Right renal pelvis (tissue), 4 donors: Measurements from ENCODE around the gene LGALS1. TPM values are rescaled to one million over a fixed set of nuclear protein-coding genes. Genes with fewer than 3 reads are reported as not detected.
A peak's percentile ranks its signal among the peaks of the same experiment; 100 is the strongest.

ENCODE experiments used
- DNase-seq, 4 donors: peaks; one replicate each; pipeline ENCODE4 v3.0.0-alpha.2; 2013; ENCODE audit warnings: low read depth in 4 of 4, low spot score in 3 of 4, missing footprints in 1 of 4
- polyA plus RNA-seq, 4 donors: library from polyadenylated mRNA; unstranded; fragments of 120-200 nt; gene quantifications; one replicate each; pipeline ENCODE4 v1.2.1, GENCODE V29; 2013; ENCODE audit not compliant: insufficient read length in 4 of 4

The LGALS1 gene
- 100 to 1,000 TPM; 322 to 518 (median 359) TPM for polyA plus RNA-seq

DNA sequence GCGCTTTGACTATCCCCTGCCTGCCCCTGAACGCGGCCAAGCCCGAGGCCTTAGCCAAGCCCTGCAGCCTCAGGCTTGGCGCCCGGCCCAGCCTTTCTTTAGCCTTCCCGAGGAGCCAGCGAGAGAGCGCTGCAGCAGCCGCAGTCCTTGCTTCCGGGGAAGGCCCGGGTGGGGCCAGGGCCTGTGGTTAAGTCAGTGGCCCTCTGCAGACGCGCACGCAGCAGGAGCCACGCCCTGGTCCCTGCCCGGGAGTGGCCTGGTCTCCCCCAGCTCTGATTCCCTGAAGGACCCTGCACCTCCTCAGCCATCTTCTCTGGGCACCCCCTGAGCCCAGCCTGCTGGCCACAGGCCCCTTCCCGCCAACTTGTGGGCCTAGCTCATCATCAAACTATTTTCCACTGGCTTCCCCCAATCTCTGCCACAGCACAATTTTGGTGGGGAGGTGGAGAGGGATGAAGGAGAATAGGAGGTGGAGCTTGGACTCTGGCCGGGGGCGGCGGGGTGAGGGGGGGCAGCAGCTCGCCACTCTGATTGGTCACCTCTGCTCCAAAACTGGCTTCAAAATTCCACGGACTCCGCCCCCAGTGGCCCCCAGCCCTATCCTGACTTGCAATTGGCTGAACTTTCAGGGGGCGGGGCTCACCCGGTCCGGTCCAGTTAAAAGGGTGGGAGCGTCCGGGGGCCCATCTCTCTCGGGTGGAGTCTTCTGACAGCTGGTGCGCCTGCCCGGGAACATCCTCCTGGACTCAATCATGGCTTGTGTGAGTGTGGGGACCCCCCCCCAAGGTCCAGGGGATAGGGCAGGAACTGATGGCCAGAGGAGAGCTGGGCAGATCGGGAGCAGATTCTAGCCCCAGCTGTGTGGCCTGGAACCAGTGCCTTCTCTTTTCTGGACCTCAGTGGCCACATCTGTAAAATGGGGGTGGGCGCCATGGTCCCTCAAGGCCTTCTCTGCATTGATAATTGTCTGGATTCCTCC is at the start of gene LGALS1:
Gene LGALS1, plus strand, starts transcription at position 686 of the 979 bp plus-strand sequence. Its CDS starts 67 bp downstream, at position 753.
- peak in 2 of 4 donors; percentile 77 to 79 for DNase-seq

DNA sequence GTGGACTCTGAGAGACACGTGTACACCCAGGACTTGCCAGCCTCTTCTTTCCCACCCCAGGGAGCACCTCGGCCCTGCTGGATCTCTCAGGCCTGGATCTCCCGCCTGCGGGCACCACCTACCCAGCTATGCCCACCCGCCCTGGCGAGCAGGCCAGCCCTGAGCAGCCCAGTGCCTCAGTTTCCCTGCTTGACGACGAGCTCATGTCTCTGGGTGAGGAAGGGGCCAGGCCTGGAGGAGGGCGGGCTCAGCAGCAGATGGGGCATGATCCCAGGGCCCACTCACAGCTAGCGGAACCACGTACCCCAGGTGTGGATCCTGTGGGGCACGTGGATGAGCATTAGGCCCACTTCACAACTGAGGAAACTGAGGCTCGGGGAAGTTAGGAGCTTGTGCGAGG is 49.7 kb upstream of the LGALS1 start:
- no peak for DNase-seq

DNA sequence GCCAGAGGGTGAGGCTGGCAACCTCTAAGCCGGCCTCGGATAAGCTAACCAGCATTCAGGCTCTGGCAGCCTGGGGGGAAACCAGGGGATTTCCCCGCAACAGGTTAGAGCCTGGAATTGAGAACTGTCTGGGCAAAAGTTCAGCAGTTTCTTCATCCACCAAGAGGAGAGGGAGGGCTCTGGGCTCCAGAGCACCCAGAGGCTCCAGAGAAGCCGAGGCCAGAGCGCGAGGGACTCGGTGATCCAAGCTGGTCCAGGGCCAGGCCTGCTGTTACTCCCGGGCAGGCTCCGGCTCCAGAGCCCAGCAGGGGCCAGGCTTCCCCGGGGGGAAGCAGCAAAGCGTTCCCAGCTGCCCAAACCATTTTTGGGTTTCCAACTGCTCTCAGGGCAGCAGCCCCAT is 49.3 kb upstream of the LGALS1 start:
- no peak for DNase-seq

DNA sequence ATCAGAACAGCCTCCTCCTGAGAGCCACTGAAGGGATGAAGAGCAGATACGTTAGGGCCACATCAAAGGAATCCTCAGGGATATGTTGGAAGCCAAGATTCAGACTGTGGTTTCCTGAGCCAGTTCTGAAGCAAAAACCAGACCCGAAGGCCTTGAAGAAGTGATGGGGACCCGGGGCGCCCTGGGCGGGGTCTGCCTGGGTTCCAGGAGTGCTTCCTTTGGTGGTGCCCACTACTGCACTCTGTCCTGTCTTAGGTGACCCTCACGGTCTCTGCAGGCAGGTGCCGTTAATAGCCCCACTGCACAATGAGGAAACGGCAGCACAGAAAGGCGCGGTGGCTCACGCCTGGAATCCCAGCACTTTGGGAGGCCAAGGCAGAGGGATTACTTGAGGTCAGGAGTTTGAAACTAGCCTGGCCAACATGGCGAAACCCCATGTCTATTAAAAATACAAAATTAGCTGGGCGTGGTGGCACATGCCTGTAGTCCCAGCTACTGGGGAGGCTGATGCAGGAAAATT is 48.8 kb upstream of the LGALS1 start:
- DNase-seq, result no peak

DNA sequence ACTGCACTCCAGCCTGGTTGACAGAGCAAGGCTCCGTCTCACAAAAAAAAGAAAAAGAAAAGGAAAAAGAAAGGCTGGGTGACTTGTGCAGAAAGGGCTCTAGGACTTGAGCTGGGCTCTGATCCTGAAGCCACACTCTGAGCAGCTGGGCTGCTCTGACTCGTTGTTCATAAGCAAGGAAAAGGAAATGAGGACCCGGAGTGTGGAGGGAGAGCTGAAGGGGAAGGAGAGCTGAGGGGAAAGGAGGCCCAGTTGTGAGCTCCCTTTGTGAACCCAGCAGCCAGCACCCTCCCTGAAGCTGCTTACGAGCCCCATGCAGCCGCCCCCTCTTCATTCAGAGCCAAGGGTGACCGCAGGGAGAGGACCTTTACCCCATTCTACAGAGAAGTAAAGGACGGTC is 48.3 kb upstream of the LGALS1 start:
- DNase-seq, result no peak

DNA sequence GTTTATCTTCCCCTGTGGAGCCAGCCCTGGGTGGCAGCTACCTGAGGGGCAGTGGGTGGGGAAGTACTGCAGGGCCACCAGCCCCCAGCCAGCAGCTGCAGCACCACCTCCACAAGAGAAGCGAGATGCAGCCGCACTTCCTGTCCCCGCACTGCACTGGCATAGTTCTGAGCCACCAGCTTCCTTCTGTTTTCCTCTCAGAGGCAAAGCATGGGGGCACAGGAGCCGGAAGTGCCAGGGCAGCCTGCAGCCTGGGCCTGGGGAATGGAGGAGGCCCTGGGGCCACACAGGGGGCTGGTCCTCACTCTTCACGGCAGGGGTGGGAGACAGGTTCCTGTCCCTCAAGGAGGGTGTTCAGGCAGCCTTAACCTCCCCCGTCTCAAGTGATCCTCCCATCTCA is 47.9 kb upstream of the LGALS1 start:
- DNase-seq, result no peak

DNA sequence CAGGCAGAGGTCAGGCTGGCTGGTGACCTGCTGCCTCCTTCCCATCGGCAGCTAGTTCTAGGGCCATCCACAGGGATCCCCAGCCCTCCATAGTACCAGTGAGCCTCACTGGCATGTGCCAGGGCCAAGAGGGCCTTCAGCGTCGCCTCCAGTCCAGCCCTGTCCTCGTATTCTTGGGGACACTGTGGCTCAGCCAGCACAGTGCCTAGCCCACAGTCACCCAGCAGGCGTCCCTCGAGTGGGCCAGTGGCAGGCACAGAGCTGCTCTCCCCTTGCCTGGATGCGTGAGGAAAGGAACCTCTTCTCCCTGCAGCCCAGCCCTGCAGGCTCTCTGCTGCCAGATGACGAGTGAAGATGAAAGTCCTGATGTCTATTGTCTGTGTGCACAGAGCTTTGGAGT is 46.6 kb upstream of the LGALS1 start:
- no peak for DNase-seq

DNA sequence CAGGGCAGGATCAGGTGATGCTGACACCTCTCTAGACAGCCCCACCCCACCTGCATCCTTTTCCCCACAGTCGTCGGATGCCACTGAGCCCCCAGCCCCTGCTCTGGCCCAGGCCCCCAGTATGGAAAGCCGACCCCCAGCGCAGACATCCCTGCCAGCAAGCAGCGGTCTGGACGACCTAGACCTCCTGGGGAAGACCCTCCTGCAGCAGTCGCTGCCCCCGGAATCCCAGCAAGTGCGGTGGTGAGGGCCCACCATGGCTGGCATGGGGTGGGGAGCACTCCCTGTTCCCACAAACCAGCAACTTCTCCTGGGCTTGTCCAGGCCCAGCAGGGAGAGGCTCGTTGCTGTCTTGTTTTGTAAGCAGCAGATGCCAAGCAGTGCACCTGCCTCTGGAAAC is 45.5 kb upstream of the LGALS1 start:
- DNase-seq, result no peak

DNA sequence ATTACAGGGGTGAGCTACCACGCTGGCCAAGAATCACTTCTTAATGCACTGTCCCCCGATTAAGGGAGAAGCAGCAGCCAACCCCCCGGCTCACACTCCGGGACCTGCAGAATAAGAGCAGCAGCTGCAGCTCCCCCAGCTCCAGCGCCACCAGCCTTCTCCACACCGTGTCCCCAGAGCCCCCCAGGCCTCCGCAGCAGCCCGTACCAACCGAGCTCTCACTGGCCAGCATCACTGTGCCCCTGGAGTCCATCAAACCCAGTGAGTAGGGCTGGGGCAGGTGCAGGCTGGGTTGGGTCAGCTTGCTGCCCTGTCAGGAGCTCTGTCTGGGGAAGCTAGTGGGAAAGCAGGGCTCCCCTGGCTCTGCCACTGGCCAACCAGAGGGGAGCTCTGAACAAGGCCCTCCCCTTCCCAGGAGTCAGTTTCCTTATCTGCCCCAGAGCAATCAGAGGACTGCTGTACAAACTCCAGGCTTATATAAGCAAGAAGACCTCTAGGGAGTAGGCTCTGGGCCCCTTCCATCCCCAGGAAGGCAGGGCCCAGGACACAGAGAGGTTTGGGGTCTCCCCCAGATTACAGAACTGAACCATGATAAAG is 44.5 kb upstream of the LGALS1 start:
- DNase-seq, result no peak

DNA sequence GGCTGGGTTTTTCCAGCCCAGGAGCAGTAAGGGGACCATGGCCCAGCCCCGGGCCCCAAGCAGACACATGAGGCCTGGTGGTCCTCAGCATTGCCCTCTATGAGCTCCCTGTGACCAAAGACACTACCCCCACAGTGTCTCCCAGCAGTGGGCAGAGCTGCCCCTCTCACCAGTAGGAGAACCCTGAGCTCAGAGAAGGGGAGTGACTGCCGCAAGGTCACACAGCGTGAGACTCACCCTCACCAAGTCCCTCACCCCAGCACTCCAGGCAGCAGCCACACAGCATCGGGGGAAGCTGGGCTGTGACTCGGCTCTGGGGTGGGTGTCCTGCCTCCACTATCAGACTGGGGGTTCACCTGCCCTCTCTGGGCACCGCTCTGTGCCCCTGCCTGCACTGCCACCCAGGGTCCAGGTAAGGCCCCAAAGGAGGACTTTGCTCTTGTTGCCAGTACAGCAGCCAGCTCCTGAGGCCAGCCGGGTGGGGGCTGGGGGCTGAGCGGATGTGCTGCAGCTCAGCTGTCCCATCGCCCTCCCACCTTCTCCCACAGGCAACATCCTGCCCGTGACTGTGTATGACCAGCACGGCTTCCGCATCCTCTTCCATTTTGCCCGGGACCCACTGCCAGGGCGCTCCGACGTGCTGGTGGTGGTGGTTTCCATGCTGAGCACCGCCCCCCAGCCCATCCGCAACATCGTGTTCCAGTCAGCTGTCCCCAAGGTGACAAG is 43.8 kb upstream of the LGALS1 start:
- no peak for DNase-seq

DNA sequence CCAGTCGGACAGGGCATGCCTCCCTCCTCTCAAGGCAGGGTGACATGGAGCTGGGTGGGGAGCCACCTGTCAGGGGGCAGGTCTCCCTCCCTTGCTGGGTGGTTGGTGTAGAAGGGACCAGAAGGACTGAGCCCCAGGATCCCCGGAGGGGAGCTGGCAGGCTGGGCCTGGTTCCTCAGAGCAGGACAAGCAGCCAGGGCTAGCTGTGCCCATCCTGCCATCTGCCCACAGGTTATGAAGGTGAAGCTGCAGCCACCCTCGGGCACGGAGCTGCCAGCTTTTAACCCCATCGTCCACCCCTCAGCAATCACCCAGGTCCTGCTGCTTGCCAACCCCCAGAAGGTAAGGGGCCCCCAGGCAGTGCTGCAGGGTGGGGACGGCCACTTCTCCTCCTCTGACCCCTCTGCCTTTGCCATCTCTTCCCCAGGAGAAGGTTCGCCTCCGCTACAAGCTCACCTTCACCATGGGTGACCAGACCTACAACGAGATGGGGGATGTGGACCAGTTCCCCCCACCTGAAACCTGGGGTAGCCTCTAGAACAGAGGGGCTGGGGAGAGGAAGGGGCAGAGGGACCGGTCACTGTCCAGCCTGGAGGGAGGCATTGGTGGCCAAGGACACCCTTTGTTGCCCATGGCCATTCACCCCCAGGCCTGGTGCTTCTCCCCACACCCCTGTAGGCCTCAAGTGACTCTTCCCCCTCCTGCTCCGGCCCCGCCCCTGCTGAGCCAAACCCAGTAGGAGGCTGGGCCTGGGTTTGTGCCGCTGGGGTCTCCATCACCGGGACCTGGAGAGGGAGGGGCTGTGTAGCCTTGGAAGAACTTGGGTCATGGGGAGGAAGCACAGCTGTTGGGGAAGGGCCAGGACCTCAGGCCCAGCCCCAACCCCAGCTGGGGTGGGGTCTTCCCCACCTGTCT is 43.0 kb upstream of the LGALS1 start:
- DNase-seq, result no peak

DNA sequence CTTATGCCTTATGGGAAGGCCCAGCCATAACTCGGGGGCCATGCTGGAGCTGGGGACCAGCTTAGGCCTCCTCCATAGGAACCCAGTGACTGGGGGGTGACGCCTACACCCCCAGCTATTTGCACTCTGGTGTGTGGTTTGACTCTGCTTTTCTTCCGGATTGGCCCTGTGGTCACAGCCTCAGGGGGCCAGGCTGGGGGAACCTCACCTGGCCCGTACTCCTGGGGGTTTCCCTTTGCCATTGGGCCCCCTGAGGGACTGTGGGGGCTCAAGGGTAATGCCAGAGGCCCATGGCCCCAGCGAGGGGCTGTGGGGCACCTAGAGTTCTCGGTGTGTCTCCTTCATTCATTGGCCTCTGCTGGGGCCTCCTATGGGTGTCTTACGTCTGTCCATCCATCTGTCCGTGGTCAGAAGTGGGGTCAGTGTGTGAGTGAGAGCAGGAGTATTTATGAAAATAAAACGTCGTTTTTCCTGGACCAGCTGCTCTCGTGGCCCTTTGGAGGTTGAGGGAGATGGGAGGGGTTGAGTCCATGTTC is 42.3 kb upstream of the LGALS1 start:
- DNase-seq, result no peak

DNA sequence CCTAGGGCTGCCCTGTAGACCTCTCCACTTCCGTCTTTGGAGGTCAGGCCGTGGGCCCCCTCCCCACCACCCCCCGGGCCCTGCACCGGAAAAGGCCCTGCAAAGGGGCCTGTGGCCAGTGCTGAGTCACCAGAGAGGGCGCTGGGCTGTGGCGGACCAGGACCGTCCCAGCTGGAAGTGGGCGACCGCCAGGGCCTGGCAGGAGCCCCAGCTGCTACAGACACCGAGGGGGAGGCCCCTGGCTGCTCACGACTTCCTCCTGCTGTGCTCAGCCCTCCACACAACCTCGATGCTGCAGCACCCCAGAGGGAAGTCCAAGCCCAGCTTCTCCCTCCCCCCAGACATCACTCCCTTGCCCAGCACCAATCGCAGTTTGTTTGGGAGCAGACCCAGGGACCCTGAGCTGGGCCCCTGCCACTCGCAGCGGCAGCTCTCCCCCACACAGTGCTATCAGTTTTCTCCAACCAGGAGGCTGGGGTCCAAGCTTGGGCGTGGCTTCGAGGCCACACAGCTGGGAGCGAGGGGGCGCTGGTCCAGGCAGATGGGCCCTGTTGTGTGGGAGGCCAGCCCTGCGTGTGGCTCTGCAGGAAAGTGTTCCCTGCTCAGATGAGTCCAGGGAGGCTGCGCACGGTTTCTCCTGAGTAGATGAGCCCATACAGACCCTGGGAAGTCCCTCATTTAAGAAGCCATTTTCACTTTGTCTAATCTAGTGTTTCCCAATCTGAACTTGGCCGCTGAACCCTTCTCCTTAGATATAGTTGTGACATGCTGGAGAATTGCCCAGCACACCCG is 41.6 kb upstream of the LGALS1 start:
- DNase-seq, result peak; percentile 83 to 89 (median 86)

DNA sequence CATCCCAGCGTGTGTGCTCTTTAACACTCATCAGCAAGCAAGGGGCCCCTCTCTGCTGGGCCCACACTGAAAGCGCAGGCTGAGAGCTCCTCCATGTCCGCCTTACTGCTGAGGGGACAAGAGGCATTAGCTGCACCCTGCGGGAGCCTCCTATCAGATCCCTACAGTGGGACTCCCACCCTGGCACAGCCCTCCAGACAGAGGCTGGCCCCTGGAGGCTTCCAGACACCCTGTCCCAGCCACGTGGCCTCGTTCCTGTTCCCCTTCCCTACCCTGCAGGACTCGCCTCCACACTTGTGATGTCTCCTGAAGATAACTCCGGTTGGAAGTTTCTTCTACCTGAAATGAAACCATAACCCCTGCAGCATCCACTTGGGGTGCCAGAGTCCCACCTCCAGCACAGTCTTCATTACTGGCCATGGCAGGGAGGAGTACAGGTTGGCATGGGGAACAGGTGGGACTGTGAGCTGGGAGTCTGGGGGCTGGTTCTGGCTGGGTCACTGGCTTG is 41.0 kb upstream of the LGALS1 start:
- no peak for DNase-seq

DNA sequence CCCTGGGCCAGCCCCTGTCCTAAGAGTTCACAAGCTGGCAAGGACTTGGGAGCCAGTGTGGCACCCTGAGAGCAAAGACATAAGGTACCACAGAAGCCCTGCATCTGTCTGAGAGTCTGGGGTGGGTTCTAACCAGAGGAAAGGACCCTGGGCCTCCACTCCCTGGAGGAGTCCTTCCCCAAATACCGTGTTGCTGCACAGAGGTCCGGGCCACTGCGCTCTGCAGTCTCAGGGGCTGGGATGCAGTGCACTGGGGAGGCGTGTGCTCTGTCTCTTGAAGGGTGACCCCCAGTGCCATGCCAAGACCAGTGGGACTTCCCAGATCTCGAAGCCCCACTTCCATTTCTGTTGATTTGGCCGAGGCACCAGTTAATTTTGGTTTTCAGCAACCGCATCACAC is 40.3 kb upstream of the LGALS1 start:
- DNase-seq, result no peak

DNA sequence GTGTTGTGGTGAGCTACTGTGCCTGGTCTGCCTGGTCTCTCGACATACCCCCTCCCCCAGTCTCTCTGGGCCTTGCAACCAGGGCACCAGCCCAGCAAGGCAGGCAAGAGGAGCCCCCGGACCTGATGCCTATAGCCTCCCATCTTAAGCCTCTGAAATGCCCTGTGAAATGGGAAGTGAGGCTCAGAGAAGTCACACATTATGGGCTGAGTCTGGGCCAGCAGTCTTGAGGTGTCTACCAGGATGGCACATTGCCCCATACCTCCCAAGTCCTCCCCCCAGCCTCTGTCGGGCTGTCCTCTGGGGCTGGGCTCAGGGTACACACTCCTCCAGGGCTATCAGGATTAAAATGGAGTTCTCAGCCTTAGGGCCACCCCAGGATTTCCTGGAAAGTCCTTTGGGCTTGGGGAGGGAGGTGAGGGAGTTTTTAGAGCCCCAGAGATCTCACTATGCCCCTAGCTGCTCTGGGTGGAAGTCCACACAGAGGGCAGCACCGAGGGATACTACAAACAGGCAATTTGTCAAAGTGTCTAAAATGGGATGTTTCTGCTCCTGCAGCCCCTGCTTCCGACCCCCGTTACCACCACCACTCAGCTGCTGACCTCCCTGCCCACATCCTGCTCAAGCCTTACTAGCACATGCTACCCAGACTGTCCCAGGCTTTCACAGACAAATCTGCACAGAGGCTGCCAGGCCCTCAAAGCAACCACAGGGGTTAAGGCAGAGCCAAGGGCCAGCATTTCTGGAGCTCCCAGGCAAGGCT is 39.1 kb upstream of the LGALS1 start:
- DNase-seq, result no peak

DNA sequence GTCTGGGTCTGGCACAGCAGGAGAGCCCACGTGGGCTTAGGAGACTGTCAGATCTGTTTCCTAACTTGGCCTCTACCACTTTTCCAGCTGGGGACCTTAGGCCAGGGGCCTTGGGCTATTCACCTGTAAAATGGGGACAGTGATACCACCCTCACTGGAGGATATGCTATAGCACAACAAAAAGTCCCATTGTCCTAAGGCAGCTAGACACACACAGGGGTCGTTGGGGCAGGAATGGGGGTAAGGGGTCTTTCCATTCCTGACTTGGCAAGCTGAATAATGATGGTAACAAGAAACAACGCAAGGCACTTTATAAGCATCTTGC is 38.5 kb upstream of the LGALS1 start:
- DNase-seq, result no peak

DNA sequence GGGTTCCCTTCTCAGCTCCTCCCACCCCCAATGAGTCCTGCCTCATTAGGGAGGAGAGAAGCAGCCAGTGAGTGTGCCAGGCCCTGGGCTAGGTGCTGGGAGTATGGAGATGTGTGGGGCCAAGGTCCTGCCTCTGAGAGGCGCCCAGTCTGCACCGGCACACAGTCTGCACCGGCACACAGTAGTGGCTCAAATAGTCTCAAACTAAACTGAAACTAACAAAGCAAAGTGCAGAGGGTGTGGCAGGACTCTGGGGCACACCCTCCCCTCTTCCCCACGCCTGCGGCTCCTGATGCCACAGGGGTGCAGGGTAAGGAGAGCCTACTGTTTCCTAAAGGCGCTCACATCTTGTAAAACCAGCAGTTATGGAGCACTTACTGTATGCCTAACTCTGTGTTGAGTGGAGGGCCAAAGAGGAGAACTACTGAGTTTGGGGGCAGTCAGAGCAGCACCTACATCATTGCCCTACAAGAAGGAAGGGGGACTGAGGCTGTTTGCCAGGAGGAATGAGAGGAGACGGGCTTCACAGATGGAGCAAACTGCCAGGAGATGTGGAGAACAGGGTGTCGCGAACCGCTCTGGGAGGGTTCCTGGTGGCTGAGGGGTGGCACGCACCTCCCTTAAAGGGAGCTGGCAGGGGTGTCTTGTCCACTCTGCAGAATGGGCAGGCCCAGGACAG is 36.9 kb upstream of the LGALS1 start:
- no peak for DNase-seq
